ENCODE results near the gene TNNC2. TPM values are rescaled to one million over a fixed set of nuclear protein-coding genes. Genes with fewer than 3 reads are reported as not detected.

TNNC2 gene
- total RNA-seq = not detected

DNA sequence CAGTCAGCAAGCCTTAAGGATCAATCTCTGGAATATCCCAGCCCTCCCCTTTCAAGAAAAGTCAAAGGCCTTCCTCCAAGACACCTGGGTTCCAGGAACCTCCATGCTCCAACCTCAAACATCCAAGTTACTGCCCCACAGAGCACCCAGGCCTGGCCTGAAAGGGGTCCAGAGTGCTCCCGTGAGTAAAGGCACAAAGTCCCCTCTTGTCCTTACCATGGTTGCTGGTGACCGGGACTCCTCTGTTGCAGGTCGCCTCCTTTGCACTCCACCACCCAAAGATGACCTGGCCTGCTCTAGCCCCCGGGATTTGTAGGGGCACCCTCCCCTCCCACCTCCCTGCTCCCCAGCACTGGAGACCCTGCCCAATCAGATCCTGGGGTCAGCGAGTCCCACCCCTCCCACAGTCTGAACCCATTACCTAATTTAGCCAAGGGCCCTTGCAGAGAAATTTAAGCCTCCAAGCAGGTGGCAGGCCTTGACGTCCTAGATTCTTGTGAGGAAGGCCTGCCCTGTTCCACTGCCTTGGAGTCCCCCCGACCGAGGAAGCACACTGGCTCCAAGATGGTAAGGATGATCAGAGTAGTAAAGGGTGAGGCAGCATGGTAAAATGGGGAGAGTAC, at the start of gene TNNC2:
Gene TNNC2, minus strand, starts transcription at position 283 of the 623 bp plus-strand sequence. Its CDS starts 64 bp downstream, at position 219.

DNA sequence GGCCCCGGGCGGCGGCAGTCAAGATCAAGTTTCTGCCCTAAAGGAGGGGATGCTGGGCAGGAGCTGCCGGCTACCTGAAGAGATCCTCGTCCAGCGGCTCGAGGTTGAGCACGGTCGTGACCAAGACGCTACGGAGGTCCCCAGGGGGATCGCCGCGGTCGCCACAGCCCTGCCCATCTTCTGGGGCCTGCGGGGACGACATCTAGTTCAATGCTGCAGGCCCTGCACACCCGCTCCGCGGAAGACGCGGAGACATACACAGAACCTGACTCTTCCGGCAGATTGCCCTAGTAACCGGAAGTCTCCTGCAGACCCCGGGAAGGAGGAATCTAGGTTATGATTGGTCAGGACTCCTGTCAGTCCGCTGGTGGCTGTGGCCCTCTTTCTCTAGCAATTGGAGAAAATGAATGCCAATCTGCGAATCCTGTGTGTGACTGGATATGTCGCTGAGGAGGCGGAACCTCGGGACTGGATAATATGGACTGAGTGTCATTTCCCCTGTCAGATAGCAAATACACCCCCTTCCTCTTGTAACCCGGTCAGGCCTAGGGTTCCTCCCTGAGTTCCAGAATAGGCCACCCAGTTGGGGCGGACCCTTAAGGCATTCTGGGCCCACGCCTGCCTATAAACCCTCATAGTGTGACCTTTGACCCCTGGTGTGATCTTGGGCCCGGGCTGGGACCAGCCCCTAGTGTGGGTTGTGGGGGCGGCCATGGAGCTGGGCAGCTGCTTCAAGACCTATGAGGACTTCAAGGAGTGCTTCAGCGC, 30.2 kb upstream of the TNNC2 start, which contains the start of the genes ACOT8 and ZSWIM3:
Gene ACOT8, minus strand, starts transcription at position 279 of the 768 bp plus-strand sequence. Its CDS starts 77 bp downstream, at position 202.
Gene ZSWIM3, plus strand, starts transcription at position 501 of the 768 bp plus-strand sequence. Its CDS starts 212 bp downstream, at position 713.

DNA sequence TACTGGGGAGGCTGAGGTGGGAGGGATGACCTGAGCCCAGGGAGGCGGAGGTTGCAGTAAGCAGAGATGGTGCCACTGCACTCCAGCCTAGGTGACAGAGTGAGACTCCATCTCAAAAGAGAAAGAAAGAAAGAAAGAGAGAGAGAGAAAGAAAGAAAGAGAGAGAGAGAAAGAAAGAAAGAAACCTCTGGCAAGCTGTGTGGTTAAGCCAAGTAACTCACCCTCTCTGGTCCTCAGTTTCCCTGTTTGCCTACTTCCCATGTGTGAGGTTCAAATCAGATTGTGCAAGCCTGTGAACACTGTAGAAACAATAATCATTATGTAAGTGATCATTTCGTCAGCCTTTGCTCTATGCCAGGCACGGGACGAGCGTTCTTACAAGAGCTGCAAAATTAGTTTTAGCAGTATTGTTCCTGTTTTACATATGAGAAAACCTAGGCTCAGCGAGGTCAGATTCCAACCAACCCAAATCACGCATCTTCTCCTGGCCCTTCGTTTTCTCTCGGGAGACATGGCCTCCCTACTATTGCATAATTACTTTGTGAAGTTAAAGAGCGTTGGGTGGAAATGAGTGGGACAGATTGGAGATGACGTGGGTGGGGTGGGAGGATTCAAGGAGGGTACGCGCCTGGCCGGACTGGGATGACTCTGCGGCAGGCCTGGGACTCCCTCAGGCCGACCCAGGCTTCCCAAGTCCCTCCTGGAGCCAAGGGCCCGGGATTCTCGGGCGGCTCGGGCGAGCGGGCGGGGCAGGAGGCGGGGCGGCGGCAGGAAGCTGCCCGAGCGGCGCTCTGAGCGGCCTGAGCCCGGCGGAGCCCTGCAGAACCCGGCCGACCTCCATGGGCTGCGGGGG, 6.1 kb upstream of the TNNC2 start, which contains the start of gene SNX21:
Gene SNX21, plus strand, starts transcription at position 770 of the 853 bp plus-strand sequence. CDS start 121 bp downstream, outside the sequence.

DNA sequence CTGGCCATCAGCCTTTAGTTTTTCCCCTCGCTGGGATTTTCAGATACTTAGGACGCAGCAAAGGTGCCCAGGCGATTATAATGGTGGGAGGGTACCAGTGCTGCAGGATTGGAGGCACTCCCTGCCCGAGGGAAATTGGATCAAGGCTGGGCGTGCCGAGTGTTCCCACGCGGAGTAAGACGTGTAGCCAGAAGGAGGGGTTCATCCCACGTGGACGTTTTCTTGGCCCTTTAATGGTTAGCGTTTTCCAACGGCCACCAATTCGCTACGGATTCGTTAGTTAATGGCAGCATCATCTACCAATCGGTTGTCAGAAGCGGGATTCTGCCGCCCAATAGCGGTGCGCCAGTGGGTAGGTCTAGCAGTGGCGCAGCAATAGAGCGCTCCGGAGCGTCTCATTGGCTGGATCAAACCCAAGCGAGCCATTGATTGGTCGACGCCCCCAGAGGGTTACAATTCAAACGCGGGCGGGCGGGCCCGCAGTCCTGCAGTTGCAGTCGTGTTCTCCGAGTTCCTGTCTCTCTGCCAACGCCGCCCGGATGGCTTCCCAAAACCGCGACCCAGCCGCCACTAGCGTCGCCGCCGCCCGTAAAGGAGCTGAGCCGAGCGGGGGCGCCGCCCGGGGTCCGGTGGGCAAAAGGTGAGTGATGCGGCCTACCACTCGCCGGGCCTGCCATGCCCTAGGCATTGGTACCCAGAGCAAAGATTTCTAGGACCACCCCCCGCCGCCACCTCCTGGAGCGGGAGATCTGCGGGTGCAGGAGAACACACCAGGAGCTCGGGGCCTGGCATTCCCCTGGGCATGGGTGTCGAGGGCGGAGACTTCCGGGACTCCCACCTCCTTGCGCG, 14.7 kb downstream of the TNNC2 start, which contains the start of gene UBE2C:
Gene UBE2C, plus strand, starts transcription at position 488 of the 849 bp plus-strand sequence. Its CDS starts 52 bp downstream, at position 540.

Small RNA genes within 50 kb of the gene (small RNA-seq; reads per million reads assigned to genes)
- not detected for gene RNU6ATAC38P (ENCODE audit: low replicate concordance)

Other genes starting within 250 kb of the TNNC2 start
- gene WFDC8, start 248.0 kb downstream of the TNNC2 start, total RNA-seq = not detected
- gene WFDC10A, start 197.6 kb downstream of the TNNC2 start, total RNA-seq = not detected
- gene WFDC9, start 196.0 kb downstream of the TNNC2 start, total RNA-seq = not detected
- gene WFDC11, start 157.1 kb downstream of the TNNC2 start, total RNA-seq = not detected
- not detected for gene WFDC13, start 125.3 kb downstream of the TNNC2 start, total RNA-seq
- gene WFDC10B, start 122.3 kb downstream of the TNNC2 start, total RNA-seq = not detected
- not detected for gene SPINT4, start 105.0 kb downstream of the TNNC2 start, total RNA-seq
- gene WFDC3, start 35.4 kb downstream of the TNNC2 start, total RNA-seq = not detected
- 10.0 TPM for gene DNTTIP1, start 35.4 kb downstream of the TNNC2 start, total RNA-seq
- 10.6 TPM for gene UBE2C, start 14.7 kb downstream of the TNNC2 start, total RNA-seq
- gene SNX21, start 6.5 kb upstream of the TNNC2 start, total RNA-seq = 21.3 TPM
- 33.2 TPM for gene ACOT8, start 30.1 kb upstream of the TNNC2 start, total RNA-seq
- gene ZSWIM3, start 30.3 kb upstream of the TNNC2 start, total RNA-seq = 14.4 TPM
- 7.8 TPM for gene ZSWIM1, start 53.9 kb upstream of the TNNC2 start, total RNA-seq
- gene SPATA25, start 60.3 kb upstream of the TNNC2 start, total RNA-seq = 4.4 TPM
- gene NEURL2, start 63.9 kb upstream of the TNNC2 start, total RNA-seq = 6.9 TPM
- 21.9 TPM for gene CTSA, start 64.0 kb upstream of the TNNC2 start, total RNA-seq
- gene PLTP, start 84.8 kb upstream of the TNNC2 start, total RNA-seq = 13.5 TPM
- gene PCIF1, start 107.4 kb upstream of the TNNC2 start, total RNA-seq = 23.8 TPM
- gene ZNF335, start 144.9 kb upstream of the TNNC2 start, total RNA-seq = 31.0 TPM
- gene MMP9, start 181.6 kb upstream of the TNNC2 start, total RNA-seq = not detected
- 33.8 TPM for gene SLC12A5, start 201.9 kb upstream of the TNNC2 start, total RNA-seq